HL-60 (cell line): Measurements from ENCODE around the gene TMEM245.

Experiments
- CTCF ChIP-seq: IDR thresholded peaks from one replicate; pipeline ENCODE4 v1.5.1; 2011; ENCODE audit warnings: low read length, control low read depth, inconsistent platforms; ENCODE audit not compliant: insufficient read depth
- POLR2AphosphoS5 ChIP-seq: IDR thresholded peaks from 2 replicates; pipeline ENCODE4 v1.6.1; 2012; ENCODE audit warnings: low read depth

GRCh38 chr9:109011231-109011671 is 108.5 kb downstream of the TMEM245 start:
- TF ChIP-seq CTCF (no peak), POLR2AphosphoS5 (no peak)
